H9 (cell line): ENCODE data around the gene CTNNA3. TPM values are rescaled to one million over a fixed set of nuclear protein-coding genes. Genes with fewer than 3 reads are reported as not detected.
A peak's percentile ranks its signal among the peaks of the same experiment; 100 is the strongest.

ENCODE experiments used
- DNase-seq: peaks from one replicate; pipeline ENCODE4 v3.0.0-alpha.2; 2017
- H2AFZ ChIP-seq: one replicate; pipeline ENCODE4 v1.6.1; 2013; ENCODE audit warnings: mild to moderate bottlenecking, low read length, control low read depth, moderate library complexity
- H2AK5ac ChIP-seq: 2 replicates; pipeline ENCODE4 v1.6.1; 2013; ENCODE audit warnings: low read length, control low read depth, mixed read lengths; ENCODE audit not compliant: insufficient read length
- H2BK120ac ChIP-seq: one replicate; pipeline ENCODE4 v1.6.1; 2013; ENCODE audit warnings: low read depth, mild to moderate bottlenecking, low read length, control low read depth, inconsistent platforms; ENCODE audit not compliant: poor library complexity, severe bottlenecking
- H2BK12ac ChIP-seq: 2 replicates; pipeline ENCODE4 v1.6.1; 2013; ENCODE audit warnings: low read length, control low read depth, mixed read lengths, low read depth; ENCODE audit not compliant: insufficient read length
- H2BK15ac ChIP-seq: 2 replicates; pipeline ENCODE4 v1.6.1; 2013; ENCODE audit warnings: low read depth, low read length, control low read depth
- H2BK20ac ChIP-seq: one replicate; pipeline ENCODE4 v1.6.1; 2013; ENCODE audit warnings: low read depth, mild to moderate bottlenecking, low read length, control low read depth, inconsistent platforms; ENCODE audit not compliant: poor library complexity, severe bottlenecking
- H2BK5ac ChIP-seq: 2 replicates; pipeline ENCODE4 v1.6.1; 2013; ENCODE audit warnings: low read length, control low read depth, mixed read lengths; ENCODE audit not compliant: insufficient read length
- H3K14ac ChIP-seq: 2 replicates; pipeline ENCODE4 v1.6.1; 2013; ENCODE audit warnings: low read length, control low read depth; ENCODE audit not compliant: insufficient read depth
- H3K18ac ChIP-seq: 2 replicates; pipeline ENCODE4 v1.6.1; 2013; ENCODE audit warnings: low read depth, mild to moderate bottlenecking, mixed read lengths, low read length, control low read depth; ENCODE audit not compliant: insufficient read length
- H3K23ac ChIP-seq: 2 replicates; pipeline ENCODE4 v1.6.1; 2013; ENCODE audit warnings: low read length, control low read depth, mixed read lengths, low read depth; ENCODE audit not compliant: insufficient read length
- H3K23me2 ChIP-seq: 2 replicates; pipeline ENCODE4 v1.6.1; 2013; ENCODE audit warnings: low read depth, mild to moderate bottlenecking, mixed read lengths, low read length, control low read depth; ENCODE audit not compliant: insufficient read length, poor library complexity, severe bottlenecking
- H3K27ac ChIP-seq: 2 replicates; pipeline ENCODE4 v1.5.1; 2013; ENCODE audit warnings: low read length, control low read depth, mixed read lengths, low read depth; ENCODE audit not compliant: insufficient read length
- H3K27me3 ChIP-seq: 2 replicates; pipeline ENCODE4 v1.6.1; 2013; ENCODE audit warnings: low read length, control low read depth, inconsistent platforms; ENCODE audit not compliant: insufficient read depth
- H3K4ac ChIP-seq: 2 replicates; pipeline ENCODE4 v1.6.1; 2013; ENCODE audit warnings: low read depth, mild to moderate bottlenecking, control low read depth, inconsistent platforms, low read length, moderate library complexity
- H3K4me1 ChIP-seq: 2 replicates; pipeline ENCODE4 v1.6.1; 2013; ENCODE audit warnings: low read length, control low read depth, inconsistent platforms; ENCODE audit not compliant: insufficient read depth
- H3K4me2 ChIP-seq: 2 replicates; pipeline ENCODE4 v1.6.1; 2013; ENCODE audit warnings: low read length, control low read depth, mixed read lengths; ENCODE audit not compliant: insufficient read length, insufficient read depth
- H3K56ac ChIP-seq: 2 replicates; pipeline ENCODE4 v1.6.1; 2013; ENCODE audit warnings: low read depth, mild to moderate bottlenecking, mixed read lengths, low read length, control low read depth; ENCODE audit not compliant: insufficient read length
- H3K79me1 ChIP-seq: 2 replicates; pipeline ENCODE4 v1.6.1; 2013; ENCODE audit warnings: low read depth, mild to moderate bottlenecking, moderate library complexity, low read length, control low read depth, inconsistent platforms; ENCODE audit not compliant: insufficient read depth, poor library complexity, severe bottlenecking
- H3K79me2 ChIP-seq: 2 replicates; pipeline ENCODE4 v1.6.1; 2013; ENCODE audit warnings: low read length, control low read depth, inconsistent platforms; ENCODE audit not compliant: insufficient read depth
- H3K9ac ChIP-seq: 2 replicates; pipeline ENCODE4 v1.6.1; 2013; ENCODE audit warnings: low read length, control low read depth, mixed read lengths; ENCODE audit not compliant: insufficient read length; ENCODE audit errors: extremely low read depth
- H3K9me3 ChIP-seq: one replicate; pipeline ENCODE4 v1.6.1; 2013; ENCODE audit warnings: low read depth, low read length, inconsistent platforms; ENCODE audit not compliant: control insufficient read depth
- H3T11ph ChIP-seq: one replicate; pipeline ENCODE4 v1.6.1; 2013; ENCODE audit warnings: mild to moderate bottlenecking, low read length, control low read depth, inconsistent platforms
- H4K20me1 ChIP-seq: one replicate; pipeline ENCODE4 v1.6.1; 2013; ENCODE audit not compliant: control insufficient read depth, insufficient read length, insufficient read depth
- H4K5ac ChIP-seq: 2 replicates; pipeline ENCODE4 v1.6.1; 2013; ENCODE audit warnings: low read depth, mild to moderate bottlenecking, mixed read lengths, low read length, control low read depth; ENCODE audit not compliant: insufficient read length
- H4K8ac ChIP-seq: replicated peaks from 2 replicates; pipeline ENCODE4 v1.6.1; 2013; ENCODE audit warnings: low read length, control low read depth, mixed read lengths, low read depth; ENCODE audit not compliant: insufficient read length
- H4K91ac ChIP-seq: 2 replicates; pipeline ENCODE4 v1.6.1; 2013; ENCODE audit warnings: low read depth, mild to moderate bottlenecking, moderate library complexity, mixed read lengths, low read length, control low read depth; ENCODE audit not compliant: insufficient read length
- H3K27ac Mint-ChIP-seq, 3 experiments: 2 replicates in 2 of 3; 3 replicates in 1 of 3; pipeline ENCODE4 v1.8.0; 2020 to 2021; ENCODE audit warnings: mixed read lengths in 3 of 3, mild to moderate bottlenecking in 1 of 3, moderate library complexity in 1 of 3
- H3K27me3 Mint-ChIP-seq: 2 replicates; pipeline ENCODE4 v1.8.0; 2021; ENCODE audit warnings: low read depth, mild to moderate bottlenecking, moderate library complexity, mixed read lengths
- H3K36me3 Mint-ChIP-seq, 3 experiments: 2 replicates in 2 of 3; 3 replicates in 1 of 3; pipeline ENCODE4 v1.8.0; 2020 to 2021; ENCODE audit warnings: low read depth in 3 of 3, mixed read lengths in 3 of 3; ENCODE audit not compliant: insufficient read depth in 1 of 3
- H3K4me1 Mint-ChIP-seq, 2 experiments: 2 replicates each; pipeline ENCODE4 v1.8.0; 2020; ENCODE audit warnings: mixed read lengths in 2 of 2
- H3K4me3 Mint-ChIP-seq, 2 experiments: 2 replicates in 1 of 2; 3 replicates in 1 of 2; pipeline ENCODE4 v1.8.0; 2020 to 2021; ENCODE audit warnings: mild to moderate bottlenecking in 2 of 2, mixed read lengths in 2 of 2, moderate library complexity in 1 of 2
- H3K9me3 Mint-ChIP-seq, 2 experiments: 2 replicates in 1 of 2; 3 replicates in 1 of 2; pipeline ENCODE4 v1.8.0; 2020; ENCODE audit warnings: mild to moderate bottlenecking in 2 of 2, mixed read lengths in 2 of 2, moderate library complexity in 1 of 2
- CTCF ChIP-seq: fragments of 200-600 bp; sonication (generic); conservative IDR thresholded peaks from 3 replicates; pipeline ENCODE4 v1.8.0; 2021; ENCODE audit warnings: antibody characterized with exemption, mild to moderate bottlenecking
- WGBS: extraction: QIAGEN DNeasy Blood & Tissue Kit; methylation state at CpG from one replicate; pipeline ENCODE4 v1.1.7; 2013; ENCODE audit warnings: missing lambda C conversion rate, low lambda C conversion rate, mixed read lengths; ENCODE audit not compliant: insufficient read length; ENCODE audit errors: extremely low coverage; 5-methylcytosine and 5-hydroxymethylcytosine counted together
- total RNA-seq: library from RNA; stranded (reverse); gene quantifications from 2 replicates; pipeline ENCODE4 v1.2.1, GENCODE V29; 2021

CTNNA3 gene
- total RNA-seq, 1 experiment from 2014 or later: 3.3 TPM

GRCh38 chr10:66627156-66627555 lies 1068.8 kb downstream of the CTNNA3 start:
- Histone ChIP-seq H4K5ac (no peak overlapping the region), H2AFZ (no peak overlapping the region), H3K27ac (no peak overlapping the region), H4K8ac (no peak overlapping the region), H2BK5ac (no peak overlapping the region), H3K18ac (no peak overlapping the region), H4K91ac (no peak overlapping the region), H3K79me2 (no peaks in the 10 kb centered on the region), H3K23me2 (no peaks in the 10 kb centered on the region), H3K56ac (no peak overlapping the region), H3K23ac (no peak overlapping the region), H3K4ac (no peak overlapping the region), H3K9me3 (no peaks in the 10 kb centered on the region), H3K9ac (no peak overlapping the region), H2BK120ac (no peak overlapping the region), H2BK20ac (no peak overlapping the region), H3K14ac (no peak overlapping the region), H2AK5ac (no peak overlapping the region), H2BK12ac (no peak overlapping the region), H2BK15ac (no peak overlapping the region), H3K4me1 (no peaks in the 10 kb centered on the region), H3K27me3 (no peaks in the 10 kb centered on the region), H4K20me1 (no peaks in the 10 kb centered on the region), H3T11ph (no peak overlapping the region), H3K4me2 (no peak overlapping the region), H3K79me1 (no peaks in the 10 kb centered on the region)
- peak; percentile 69 for TF ChIP-seq CTCF
- Mint-ChIP-seq H3K4me1 (peaks cover 0 to 2% of the 10 kb centered on the region in 2 experiments; a peak in 1 of 4 replicates), H3K27ac (no peak overlapping the region), H3K4me3 (no peak overlapping the region), H3K9me3 (no peaks in the 10 kb centered on the region; a peak in 1 of 5 replicates), H3K36me3 (no peaks in the 10 kb centered on the region), H3K27me3 (no peaks in the 10 kb centered on the region)
- peak; percentile 45 for DNase-seq
- no CpG with 5 or more reads among the region's 4 CpGs for WGBS
